B cell (primary cell): ENCODE measurements around the gene CABCOCO1. TPM values are rescaled to one million over a fixed set of nuclear protein-coding genes. Genes with fewer than 3 reads are reported as not detected.

Experiments used
- ATAC-seq: fragments of 200-7000 bp; cut with Tn5 transposase; one replicate; pipeline ENCODE4 v1.10.0; 2021; ENCODE audit warnings: low read depth, mild to moderate bottlenecking, moderate number of reproducible peaks, moderate library complexity
- CTCF ChIA-PET: fragments of 350-600 bp; sonication (Branson Sonifier 250); formaldehyde crosslinking; loops from one replicate; lab custom pipeline; 2021; ENCODE audit warnings: antibody characterized with exemption, inconsistent platforms; lab: Charles Lee
- POLR2A ChIA-PET: fragments of 350-600 bp; sonication (Branson Sonifier 250); formaldehyde crosslinking; loops from one replicate; lab custom pipeline; 2021; ENCODE audit warnings: antibody characterized with exemption; lab: Charles Lee
- DNase-seq: peaks from one replicate; pipeline ENCODE4 v3.0.0; 2013
- H2AFZ ChIP-seq: 2 replicates; pipeline ENCODE4 v1.6.1; 2012; ENCODE audit warnings: mild to moderate bottlenecking, low read depth, low read length; ENCODE audit not compliant: insufficient read depth, poor library complexity, severe bottlenecking
- H3K27ac ChIP-seq, 2 donors: 1 replicate in 1 of 2; 2 replicates in 1 of 2; pipeline ENCODE4 v1.5.1; 2012 to 2013; ENCODE audit warnings: low read length in 2 of 2, mild to moderate bottlenecking in 2 of 2, moderate library complexity in 1 of 2
- H3K27me3 ChIP-seq, 4 experiments: fragments of 200-600 bp in 1 of 4; sonication (generic) in 1 of 4; replicated peaks in 1 of 4; 1 replicate in 2 of 4; 2 replicates in 2 of 4; pipeline versions ENCODE4 v1.6.1 to v1.7.0; 2013 to 2016; ENCODE audit warnings: low read length in 3 of 4, mild to moderate bottlenecking in 2 of 4, mixed read lengths in 1 of 4, moderate library complexity in 1 of 4; ENCODE audit not compliant: insufficient read depth in 4 of 4, control insufficient read depth in 3 of 4; ENCODE audit errors: control extremely low read depth in 1 of 4
- H3K36me3 ChIP-seq, 2 experiments: replicated peaks in 1 of 2; 1 replicate in 1 of 2; 2 replicates in 1 of 2; pipeline versions ENCODE4 v1.6.1 to v1.7.1; 2013; ENCODE audit warnings: low read length in 1 of 2; ENCODE audit not compliant: insufficient read depth in 2 of 2, control insufficient read depth in 1 of 2; ENCODE audit errors: control extremely low read depth in 1 of 2, extremely low read depth in 1 of 2
- H3K4me1 ChIP-seq, 2 donors: fragments of 200-600 bp in 1 of 2; sonication (generic) in 1 of 2; 1 replicate in 1 of 2; 2 replicates in 1 of 2; pipeline versions ENCODE4 v1.5.1 to v1.6.1; 2013 to 2017; ENCODE audit warnings: low read length in 2 of 2; ENCODE audit not compliant: control insufficient read depth in 2 of 2, insufficient read depth in 2 of 2
- H3K4me2 ChIP-seq: replicated peaks from 2 replicates; pipeline ENCODE3; 2012; ENCODE audit warnings: mild to moderate bottlenecking, low read depth, low read length; ENCODE audit not compliant: poor library complexity, severe bottlenecking
- H3K4me3 ChIP-seq, 5 experiments: fragments of 200-600 bp in 1 of 5; sonication (generic) in 1 of 5; 1 replicate in 3 of 5; 2 replicates in 2 of 5; pipeline versions ENCODE4 v1.5.1 to v1.7.0; 2011 to 2016; ENCODE audit warnings: low read length in 4 of 5, mild to moderate bottlenecking in 4 of 5, low read depth in 2 of 5, control low read depth in 1 of 5, moderate library complexity in 1 of 5; ENCODE audit not compliant: insufficient read depth in 1 of 5; ENCODE audit errors: control extremely low read depth in 1 of 5, extremely low read depth in 1 of 5
- H3K79me2 ChIP-seq: fragments of 200-600 bp; sonication (generic); one replicate; pipeline ENCODE4 v1.6.0; 2016; ENCODE audit warnings: low read length; ENCODE audit not compliant: control insufficient read depth, insufficient read depth
- H3K9ac ChIP-seq: fragments of 200-600 bp; sonication (generic); 2 replicates; pipeline ENCODE4 v1.6.1; 2017; ENCODE audit warnings: mild to moderate bottlenecking, low read length, moderate library complexity
- H3K9me3 ChIP-seq, 3 donors: one replicate each; pipeline versions ENCODE4 v1.6.1 to v1.7.1; 2013; ENCODE audit warnings: low read length in 2 of 3; ENCODE audit not compliant: control insufficient read depth in 2 of 3, insufficient read depth in 1 of 3; ENCODE audit errors: control extremely low read depth in 1 of 3
- H4K20me1 ChIP-seq: 2 replicates; pipeline ENCODE4 v1.6.0; 2012; ENCODE audit warnings: mild to moderate bottlenecking, low read length; ENCODE audit not compliant: insufficient read depth, control insufficient read depth, poor library complexity, severe bottlenecking
- H3K27ac Mint-ChIP-seq: one replicate; pipeline ENCODE4 v1.8.0; 2021; ENCODE audit warnings: mixed read lengths
- H3K27me3 Mint-ChIP-seq: one replicate; pipeline ENCODE4 v1.8.0; 2021; ENCODE audit warnings: mixed read lengths
- H3K4me1 Mint-ChIP-seq: one replicate; pipeline ENCODE4 v1.8.0; 2021; ENCODE audit warnings: mixed read lengths
- H3K4me3 Mint-ChIP-seq: one replicate; pipeline ENCODE4 v1.8.0; 2021; ENCODE audit warnings: mixed read lengths
- H3K9me3 Mint-ChIP-seq: one replicate; pipeline ENCODE4 v1.8.0; 2022; ENCODE audit warnings: mixed read lengths; ENCODE audit not compliant: insufficient read depth
- CTCF ChIP-seq: fragments of 200-600 bp; IDR thresholded peaks from one replicate; pipeline ENCODE4 v1.8.0; 2022; ENCODE audit warnings: antibody characterized with exemption, mild to moderate bottlenecking
- EZH2 ChIP-seq: IDR thresholded peaks from 2 replicates; pipeline ENCODE4 v1.6.1; 2012; ENCODE audit warnings: borderline replicate concordance, low read depth, mild to moderate bottlenecking, moderate library complexity, low read length; ENCODE audit not compliant: insufficient read depth, poor library complexity, severe bottlenecking
- WGBS: methylation state at CpG from one replicate; pipeline ENCODE4 v1.1.5; 2013; ENCODE audit warnings: missing lambda C conversion rate; ENCODE audit not compliant: insufficient coverage; 5-methylcytosine and 5-hydroxymethylcytosine counted together
- intact Hi-C: fragments of 100-400 bp; cut with micrococcal nuclease; formaldehyde crosslinking; loops from one replicate; pipeline ENCODE4 v1.10.0; 2022
- polyA plus RNA-seq: library from polyadenylated mRNA; depleted of rRNA; stranded (reverse); fragments of >200 nt; gene quantifications from 2 replicates; pipeline ENCODE4 v1.2.3, GENCODE V29; 2012
- total RNA-seq, 2 donors: library from RNA; stranded (reverse); fragments of 120-200 nt in 1 of 2; gene quantifications; 1 replicate in 1 of 2; 2 replicates in 1 of 2; pipeline versions ENCODE4 v1.2.3 to v1.2.4, GENCODE V29; 2013 to 2022

Gene CABCOCO1
- total and polyA plus RNA-seq, 2 donors (not counting 1 experiment from before 2014, with no cell fraction given): not detected

DNA sequence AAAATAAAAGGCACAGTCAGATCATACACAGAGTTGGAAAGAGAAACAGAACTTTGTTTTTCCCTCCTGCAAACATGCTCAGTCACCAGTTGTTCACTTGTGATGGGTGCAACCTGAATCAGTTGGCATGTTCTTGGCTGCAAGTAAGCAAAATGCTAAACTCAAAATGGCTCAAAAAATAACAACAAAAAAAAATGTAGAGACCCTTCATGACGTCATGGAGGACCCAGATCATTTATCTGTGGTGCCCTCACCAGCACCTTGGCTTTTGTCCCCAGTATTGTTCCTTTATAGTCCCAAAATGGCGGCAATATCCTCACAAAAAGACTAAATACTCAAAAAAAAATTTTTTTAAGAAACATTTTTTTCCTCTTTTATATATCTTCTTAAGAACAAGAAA lies 112.4 kb downstream of the CABCOCO1 start:
- Histone ChIP-seq H3K4me3 (no peak overlapping the region), H3K79me2 (no peaks in the 10 kb centered on the region), H3K9me3 (peaks cover 0 to 1% (median 0%) of the 10 kb centered on the region in 3 donors), H4K20me1 (no peaks in the 10 kb centered on the region), H2AFZ (no peak overlapping the region), H3K9ac (no peak overlapping the region), H3K27ac (no peak overlapping the region), H3K4me2 (no peak overlapping the region), H3K36me3 (no peaks in the 10 kb centered on the region), H3K27me3 (no peaks in the 10 kb centered on the region), H3K4me1 (no peaks in the 10 kb centered on the region)
- POLR2A ChIA-PET: no interaction called here
- Mint-ChIP-seq H3K9me3 (no peaks in the 10 kb centered on the region), H3K4me1 (no peaks in the 10 kb centered on the region), H3K4me3 (no peak overlapping the region), H3K27me3 (no peaks in the 10 kb centered on the region), H3K27ac (no peak overlapping the region)
- ATAC-seq (no peak), DNase-seq (no peak)
- CTCF ChIA-PET: no interaction called here
- 50% methylated on average over 2 of the region's 2 CpGs for WGBS
- intact Hi-C loops: no loop called here
- TF ChIP-seq EZH2 (no peak), CTCF (no peak)

GRCh38 chr10:61776615-61777266 lies 114.0 kb downstream of the CABCOCO1 start:
- Histone ChIP-seq H3K4me2 (no peak overlapping the region), H4K20me1 (no peaks in the 10 kb centered on the region), H3K4me3 (no peak overlapping the region), H3K4me1 (no peaks in the 10 kb centered on the region), H3K9me3 (peaks cover 0 to 1% (median 0%) of the 10 kb centered on the region in 3 donors), H3K27ac (no peak overlapping the region), H2AFZ (no peak overlapping the region), H3K79me2 (no peaks in the 10 kb centered on the region), H3K36me3 (no peaks in the 10 kb centered on the region), H3K27me3 (no peaks in the 10 kb centered on the region), H3K9ac (no peak overlapping the region)
- ChIA-PET CTCF (interaction anchor here (0.6 kb wide), 1 partner anchor 1578 kb away, joined by 3 read pairs; no protein-coding TSS in a partner anchor), POLR2A (no interaction called here)
- TF ChIP-seq EZH2 (no peak), CTCF (no peak)
- Mint-ChIP-seq H3K4me1 (no peaks in the 10 kb centered on the region), H3K27me3 (no peaks in the 10 kb centered on the region), H3K4me3 (no peak overlapping the region), H3K27ac (no peak overlapping the region), H3K9me3 (no peaks in the 10 kb centered on the region)
- DNase-seq (no peak), ATAC-seq (no peak)
- intact Hi-C loops: no loop called here
- WGBS: 0% methylated on average over 1 of the region's 7 CpGs
